ENCODE measurements around the gene HES6.

Gene HES6

DNA sequence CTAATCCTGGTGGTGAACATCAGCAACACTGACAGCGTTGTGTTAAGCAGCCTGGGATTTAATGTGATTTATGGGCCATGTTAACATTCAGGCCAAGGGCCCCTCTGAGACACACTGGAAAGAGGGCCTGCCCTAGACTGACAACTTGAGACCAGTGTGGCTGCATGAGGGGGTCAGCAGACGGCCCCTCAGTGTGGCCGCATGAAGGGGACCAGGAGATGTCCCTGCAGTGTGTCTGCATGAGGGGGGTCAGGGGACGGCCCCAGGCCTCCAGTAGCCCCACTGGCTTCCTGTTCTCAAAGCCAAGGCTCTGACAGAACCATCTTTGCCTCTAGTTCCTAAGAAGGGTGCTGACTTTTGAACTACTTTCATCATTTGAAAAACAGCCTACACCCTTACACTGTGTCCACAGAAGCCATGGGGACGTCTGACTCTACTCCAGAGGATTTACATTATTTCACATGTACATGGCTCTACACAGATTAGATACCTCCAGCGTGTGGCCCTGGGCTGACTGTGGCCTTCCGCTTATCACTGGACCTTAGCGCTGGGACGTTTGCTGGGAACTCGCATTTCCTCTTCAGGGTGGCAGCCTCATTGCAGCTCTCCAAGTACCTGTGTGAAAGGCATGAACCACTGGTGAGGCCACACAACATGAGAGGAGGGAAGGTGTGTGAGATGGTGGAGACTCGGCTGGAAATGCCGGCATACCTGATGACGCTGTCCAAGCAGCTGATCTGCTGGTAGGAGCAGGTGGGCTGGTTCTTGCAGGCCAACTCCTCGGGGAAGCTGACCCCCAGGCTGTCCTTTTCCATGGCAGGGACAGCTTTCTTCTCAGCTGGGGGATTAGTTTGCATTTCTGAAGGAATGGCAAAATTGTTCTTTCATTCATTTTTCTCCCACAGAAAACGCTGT is 18.2 kb upstream of the HES6 start:
- Mint-ChIP-seq H3K27ac (no peak overlapping the region), H3K4me1 (peaks cover 39% of the 10 kb centered on the region), H3K27me3 (ENCODE audit: low read depth, poor library complexity) (no peaks in the 10 kb centered on the region), H3K4me3 (no peak overlapping the region), H3K36me3 (ENCODE audit: low read depth) (peaks cover 13% of the 10 kb centered on the region), H3K9me3 (no peaks in the 10 kb centered on the region)
- peak; percentile 1 for DNase-seq
- TF ChIP-seq, protein P1, sequence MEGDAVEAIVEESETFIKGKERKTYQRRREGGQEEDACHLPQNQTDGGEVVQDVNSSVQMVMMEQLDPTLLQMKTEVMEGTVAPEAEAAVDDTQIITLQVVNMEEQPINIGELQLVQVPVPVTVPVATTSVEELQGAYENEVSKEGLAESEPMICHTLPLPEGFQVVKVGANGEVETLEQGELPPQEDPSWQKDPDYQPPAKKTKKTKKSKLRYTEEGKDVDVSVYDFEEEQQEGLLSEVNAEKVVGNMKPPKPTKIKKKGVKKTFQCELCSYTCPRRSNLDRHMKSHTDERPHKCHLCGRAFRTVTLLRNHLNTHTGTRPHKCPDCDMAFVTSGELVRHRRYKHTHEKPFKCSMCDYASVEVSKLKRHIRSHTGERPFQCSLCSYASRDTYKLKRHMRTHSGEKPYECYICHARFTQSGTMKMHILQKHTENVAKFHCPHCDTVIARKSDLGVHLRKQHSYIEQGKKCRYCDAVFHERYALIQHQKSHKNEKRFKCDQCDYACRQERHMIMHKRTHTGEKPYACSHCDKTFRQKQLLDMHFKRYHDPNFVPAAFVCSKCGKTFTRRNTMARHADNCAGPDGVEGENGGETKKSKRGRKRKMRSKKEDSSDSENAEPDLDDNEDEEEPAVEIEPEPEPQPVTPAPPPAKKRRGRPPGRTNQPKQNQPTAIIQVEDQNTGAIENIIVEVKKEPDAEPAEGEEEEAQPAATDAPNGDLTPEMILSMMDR (IDR thresholded peaks at IDR 0.05): no peak

DNA sequence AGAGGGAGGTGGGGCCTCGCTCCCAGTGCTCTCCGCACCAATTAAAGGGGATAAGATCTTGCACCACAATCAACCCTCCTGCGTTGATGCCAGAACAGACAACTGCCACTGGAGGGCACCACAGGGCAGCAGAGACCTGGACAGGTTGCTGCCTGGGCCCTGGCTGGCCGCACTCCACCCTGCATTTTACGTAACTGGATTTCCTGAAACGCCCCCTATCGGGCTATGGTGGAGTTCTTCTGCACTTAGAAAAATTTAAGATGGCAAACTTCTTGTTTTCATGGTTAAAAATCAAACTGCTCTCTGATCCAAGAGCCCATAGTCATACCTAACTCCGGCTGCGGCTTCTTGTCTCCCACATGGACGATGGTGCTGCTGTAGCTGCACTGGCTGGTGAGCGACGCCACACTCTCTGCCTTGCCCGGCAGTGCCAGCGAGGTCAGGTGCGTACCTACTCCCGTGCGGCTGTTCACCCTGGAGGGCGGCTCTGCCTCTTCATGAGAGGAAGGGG is 16.8 kb upstream of the HES6 start:
- H3K27ac Mint-ChIP-seq: no peak overlapping the region
- TF ChIP-seq, protein P1 (IDR thresholded peaks at IDR 0.05): peak; percentile 97
- no peaks in the 10 kb centered on the region for H3K27me3 Mint-ChIP-seq (ENCODE audit: low read depth, poor library complexity)
- H3K9me3 Mint-ChIP-seq: no peaks in the 10 kb centered on the region
- H3K4me3 Mint-ChIP-seq: no peak overlapping the region
- H3K4me1 Mint-ChIP-seq: peaks cover 26% of the 10 kb centered on the region
- H3K36me3 Mint-ChIP-seq (ENCODE audit: low read depth): peaks cover 13% of the 10 kb centered on the region
- DNase-seq: peak; percentile 85

DNA sequence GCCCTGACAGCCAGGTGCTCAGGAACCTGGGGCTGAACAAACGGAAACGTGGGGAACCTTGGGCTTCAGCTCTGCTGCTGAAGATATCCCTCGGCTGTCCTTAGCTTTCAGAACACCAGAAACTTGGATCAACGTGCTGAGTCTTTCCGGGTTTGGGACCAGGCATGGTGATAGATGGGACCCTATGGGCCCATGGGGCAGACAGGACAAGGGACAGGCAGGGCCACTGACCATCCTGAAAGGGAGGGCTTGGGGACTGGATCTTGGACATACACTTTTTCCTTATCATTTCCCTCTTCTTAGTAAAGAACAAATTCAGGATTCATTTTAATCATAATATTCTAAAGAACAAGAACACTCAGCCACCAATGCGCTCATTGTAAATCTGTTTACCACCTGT is 16.3 kb upstream of the HES6 start:
- no peak overlapping the region for H3K4me3 Mint-ChIP-seq
- TF ChIP-seq, protein P1 (IDR thresholded peaks at IDR 0.05): no peak
- H3K36me3 Mint-ChIP-seq (ENCODE audit: low read depth): peaks cover 13% of the 10 kb centered on the region
- no peaks in the 10 kb centered on the region for H3K9me3 Mint-ChIP-seq
- DNase-seq: no peak
- peaks cover 3% of the 10 kb centered on the region for H3K27me3 Mint-ChIP-seq (ENCODE audit: low read depth, poor library complexity)
- H3K27ac Mint-ChIP-seq: no peak overlapping the region
- peaks cover 26% of the 10 kb centered on the region for H3K4me1 Mint-ChIP-seq

DNA sequence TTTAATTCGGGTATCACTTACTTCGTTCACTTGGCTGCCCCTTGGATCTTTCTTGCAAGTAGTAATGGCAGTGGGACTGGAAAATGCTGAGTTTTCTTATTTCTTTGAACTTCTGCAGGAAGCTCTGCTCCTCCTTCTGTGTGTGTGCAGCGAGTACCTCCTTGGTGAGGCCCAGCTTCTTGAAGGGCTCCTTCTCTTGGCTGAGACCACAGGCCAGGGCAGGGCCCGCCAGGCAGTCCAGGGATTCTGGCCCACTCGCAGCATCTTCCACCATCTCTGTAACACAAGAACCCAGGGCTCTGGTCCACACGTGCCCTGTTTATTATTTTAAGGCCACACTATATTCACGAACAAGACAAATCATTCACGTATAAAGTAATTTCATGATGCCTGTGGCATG is 15.8 kb upstream of the HES6 start:
- Mint-ChIP-seq H3K9me3 (no peaks in the 10 kb centered on the region), H3K36me3 (ENCODE audit: low read depth) (peaks cover 13% of the 10 kb centered on the region), H3K27ac (no peak overlapping the region), H3K4me3 (no peak overlapping the region), H3K4me1 (peaks cover 26% of the 10 kb centered on the region), H3K27me3 (ENCODE audit: low read depth, poor library complexity) (peaks cover 3% of the 10 kb centered on the region)
- DNase-seq: no peak
- TF ChIP-seq, protein P1 (IDR thresholded peaks at IDR 0.05): no peak

DNA sequence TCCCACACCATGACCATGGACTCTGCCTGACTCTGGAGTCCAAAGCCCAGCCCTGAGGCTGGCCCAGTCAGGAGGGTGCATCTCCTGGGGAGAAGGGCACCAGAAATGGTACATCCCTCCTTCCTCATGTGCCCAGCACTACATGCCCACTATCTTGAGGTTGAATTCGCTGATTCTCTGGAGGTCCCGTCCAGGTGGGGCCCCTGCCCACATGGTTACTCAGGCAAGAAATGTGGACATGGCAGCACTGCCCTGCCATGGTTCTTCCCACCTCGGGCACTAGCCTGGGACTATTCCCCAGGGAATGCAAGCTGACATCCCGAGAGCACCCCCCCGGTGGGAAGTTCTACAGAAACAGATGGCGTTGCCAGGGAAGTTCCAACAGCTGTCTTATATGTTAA is 15.3 kb upstream of the HES6 start:
- no peak overlapping the region for H3K4me3 Mint-ChIP-seq
- TF ChIP-seq, protein P1 (IDR thresholded peaks at IDR 0.05): no peak
- no peak overlapping the region for H3K27ac Mint-ChIP-seq

More for the DNA sequence above, 15.3 kb upstream of the HES6 start:
- H3K27me3 Mint-ChIP-seq (ENCODE audit: low read depth, poor library complexity): peaks cover 3% of the 10 kb centered on the region
- H3K36me3 Mint-ChIP-seq (ENCODE audit: low read depth): peaks cover 9% of the 10 kb centered on the region
- DNase-seq: no peak
- no peaks in the 10 kb centered on the region for H3K9me3 Mint-ChIP-seq
- H3K4me1 Mint-ChIP-seq: peaks cover 24% of the 10 kb centered on the region

All from nephron progenitor cell (in vitro differentiated cells).